ENCODE results near the gene TADA3. TPM values are rescaled to one million over a fixed set of nuclear protein-coding genes. Genes with fewer than 3 reads are reported as not detected.

Gene TADA3
- polyA plus RNA-seq, 5 donors, result 66.6 to 95.1 (median 76.4) TPM

- DNase-seq, result no peak
These were observed 60.1 kb downstream of the TADA3 start for GRCh38 chr3:9732080-9732739.

GRCh38 chr3:9731206-9732079, 60.8 kb downstream of the TADA3 start, which contains the start of gene BRPF1:
Gene BRPF1 (plus strand): TSS chr3:9731735. CDS start chr3:9734141, 2,406 bp downstream.
- peak; percentile 99 to 100 for DNase-seq

GRCh38 chr3:9730657-9731205, 61.5 kb downstream of the TADA3 start:
- DNase-seq, result no peak

Other genes starting within 250 kb of the TADA3 start
- gene LHFPL4, start 238.7 kb downstream of the TADA3 start, polyA plus RNA-seq (ENCODE audit: insufficient read depth in 1 of 5, insufficient read length in 5 of 5, low replicate concordance in 1 of 5), result under 1 TPM; 0.05 to 0.33 (median 0.10) TPM
- 10 to 100 TPM; 28.3 to 33.2 (median 30.3) TPM for gene MTMR14, start 143.0 kb downstream of the TADA3 start, polyA plus RNA-seq (ENCODE audit: insufficient read depth in 1 of 5, insufficient read length in 5 of 5, low replicate concordance in 1 of 5)
- gene CPNE9, start 88.6 kb downstream of the TADA3 start, polyA plus RNA-seq (ENCODE audit: insufficient read depth in 1 of 5, insufficient read length in 5 of 5, low replicate concordance in 1 of 5), result under 1 TPM in 4 of 5 donors, not detected in 1; 0.05 to 0.27 (median 0.23) TPM
- gene BRPF1, start 60.7 kb downstream of the TADA3 start, polyA plus RNA-seq (ENCODE audit: insufficient read depth in 1 of 5, insufficient read length in 5 of 5, low replicate concordance in 1 of 5), result 10 to 100 TPM; 16.8 to 25.4 (median 18.5) TPM
- gene OGG1, start 42.5 kb downstream of the TADA3 start, polyA plus RNA-seq (ENCODE audit: insufficient read depth in 1 of 5, insufficient read length in 5 of 5, low replicate concordance in 1 of 5), result 10 to 100 TPM; 65.6 to 75.5 (median 68.7) TPM
- gene CAMK1, start 22.5 kb downstream of the TADA3 start, polyA plus RNA-seq (ENCODE audit: insufficient read depth in 1 of 5, insufficient read length in 5 of 5, low replicate concordance in 1 of 5), result 10 to 100 TPM; 18.3 to 29.0 (median 23.1) TPM
- 100 to 1,000 TPM in 4 of 5 donors, 10 to 100 TPM in 1; 93.6 to 118 (median 105) TPM for gene ARPC4, start 609 bp upstream of the TADA3 start, polyA plus RNA-seq (ENCODE audit: insufficient read depth in 1 of 5, insufficient read length in 5 of 5, low replicate concordance in 1 of 5)
- gene TTLL3, start 17.8 kb upstream of the TADA3 start, polyA plus RNA-seq (ENCODE audit: insufficient read depth in 1 of 5, insufficient read length in 5 of 5, low replicate concordance in 1 of 5), result 100 to 1,000 TPM in 1 of 5 donors, 10 to 100 TPM in 4; 68.4 to 116 (median 85.6) TPM
- 10 to 100 TPM; 31.0 to 41.7 (median 36.8) TPM for gene RPUSD3, start 51.5 kb upstream of the TADA3 start, polyA plus RNA-seq (ENCODE audit: insufficient read depth in 1 of 5, insufficient read length in 5 of 5, low replicate concordance in 1 of 5)
- under 1 TPM in 3 of 5 donors, not detected in 2; 0.10 to 0.30 (median 0.21) TPM for gene CIDEC, start 87.8 kb upstream of the TADA3 start, polyA plus RNA-seq (ENCODE audit: insufficient read depth in 1 of 5, insufficient read length in 5 of 5, low replicate concordance in 1 of 5)
- gene JAGN1, start 98.1 kb upstream of the TADA3 start, polyA plus RNA-seq (ENCODE audit: insufficient read depth in 1 of 5, insufficient read length in 5 of 5, low replicate concordance in 1 of 5), result 10 to 100 TPM; 36.0 to 39.0 (median 38.7) TPM
- gene IL17RE, start 110.4 kb upstream of the TADA3 start, polyA plus RNA-seq (ENCODE audit: insufficient read depth in 1 of 5, insufficient read length in 5 of 5, low replicate concordance in 1 of 5), result 100 to 1,000 TPM in 2 of 5 donors, 10 to 100 TPM in 3; 74.6 to 102 (median 86.3) TPM
- 10 to 100 TPM; 39.8 to 56.1 (median 42.6) TPM for gene IL17RC, start 124.6 kb upstream of the TADA3 start, polyA plus RNA-seq (ENCODE audit: insufficient read depth in 1 of 5, insufficient read length in 5 of 5, low replicate concordance in 1 of 5)
- 10 to 100 TPM; 37.8 to 75.1 (median 58.3) TPM for gene CRELD1, start 141.4 kb upstream of the TADA3 start, polyA plus RNA-seq (ENCODE audit: insufficient read depth in 1 of 5, insufficient read length in 5 of 5, low replicate concordance in 1 of 5)
- 1 to 10 TPM; 2.9 to 4.7 (median 3.9) TPM for gene PRRT3, start 159.9 kb upstream of the TADA3 start, polyA plus RNA-seq (ENCODE audit: insufficient read depth in 1 of 5, insufficient read length in 5 of 5, low replicate concordance in 1 of 5)
- gene EMC3, start 194.4 kb upstream of the TADA3 start, polyA plus RNA-seq (ENCODE audit: insufficient read depth in 1 of 5, insufficient read length in 5 of 5, low replicate concordance in 1 of 5), result 10 to 100 TPM; 59.9 to 76.1 (median 70.4) TPM
- 10 to 100 TPM; 15.5 to 29.0 (median 21.6) TPM for gene FANCD2, start 234.0 kb upstream of the TADA3 start, polyA plus RNA-seq (ENCODE audit: insufficient read depth in 1 of 5, insufficient read length in 5 of 5, low replicate concordance in 1 of 5)